GM18502 (cell line): Measurements from ENCODE around the gene ADRB1.

Experiments
- ATAC-seq: cut with Tn5 transposase; IDR thresholded peaks from one replicate; pipeline ENCODE4 v1.9.1; 2021; ENCODE audit warnings: mild to moderate bottlenecking; ENCODE audit not compliant: unreplicated experiment, poor library complexity

Gene ADRB1

DNA sequence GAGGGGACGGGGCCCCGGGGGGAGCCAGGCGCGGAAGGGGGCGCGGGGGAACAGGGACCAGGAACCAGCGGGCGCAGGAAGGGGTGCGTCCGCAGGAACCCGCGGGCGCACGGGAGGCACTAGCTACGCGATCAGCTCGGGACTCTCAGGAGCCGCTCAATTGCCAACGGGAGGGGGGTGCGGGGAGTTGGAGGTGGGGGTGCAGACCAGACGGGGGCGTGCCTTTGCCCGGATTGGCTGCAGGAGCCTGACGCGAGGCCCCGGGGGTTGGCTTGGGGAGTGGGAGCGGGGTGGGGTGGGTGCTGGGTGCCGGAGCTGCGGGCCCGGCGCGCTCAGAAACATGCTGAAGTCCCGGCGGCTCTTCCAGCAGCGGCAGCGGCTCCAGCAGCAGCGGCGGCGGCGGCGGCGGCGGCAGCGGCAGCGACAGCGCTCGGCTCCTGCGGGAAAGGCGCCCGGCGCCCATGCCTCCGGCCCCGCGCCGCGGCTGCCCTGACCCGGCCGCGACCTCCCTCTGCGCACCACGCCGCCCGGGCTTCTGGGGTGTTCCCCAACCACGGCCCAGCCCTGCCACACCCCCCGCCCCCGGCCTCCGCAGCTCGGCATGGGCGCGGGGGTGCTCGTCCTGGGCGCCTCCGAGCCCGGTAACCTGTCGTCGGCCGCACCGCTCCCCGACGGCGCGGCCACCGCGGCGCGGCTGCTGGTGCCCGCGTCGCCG, at the start of gene ADRB1:
TSS of gene ADRB1 (plus strand) at position 335 of the 715 bp plus-strand sequence. CDS start at position 602, 267 bp downstream.
- ATAC-seq, result peak; percentile 55

DNA sequence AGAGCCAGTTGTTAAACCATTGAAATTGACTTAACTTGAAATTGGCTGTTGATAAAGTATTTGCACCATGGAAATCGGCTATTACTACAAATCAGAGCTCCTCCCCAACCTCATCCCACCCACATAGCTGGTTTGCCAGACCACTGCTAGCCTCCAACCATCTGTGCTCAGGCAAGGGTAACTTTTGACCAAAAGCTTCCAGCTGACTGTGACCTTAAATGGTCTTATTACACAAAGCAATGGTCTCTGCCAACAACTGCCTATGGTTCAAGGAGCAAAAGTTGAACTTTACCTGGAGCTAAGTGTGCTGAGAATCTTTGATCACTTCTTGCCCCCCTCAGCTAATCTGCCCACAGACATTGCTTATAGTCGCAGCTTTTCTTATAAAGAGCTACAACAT, 48.5 kb upstream of the ADRB1 start:
- ATAC-seq, result no peak

DNA sequence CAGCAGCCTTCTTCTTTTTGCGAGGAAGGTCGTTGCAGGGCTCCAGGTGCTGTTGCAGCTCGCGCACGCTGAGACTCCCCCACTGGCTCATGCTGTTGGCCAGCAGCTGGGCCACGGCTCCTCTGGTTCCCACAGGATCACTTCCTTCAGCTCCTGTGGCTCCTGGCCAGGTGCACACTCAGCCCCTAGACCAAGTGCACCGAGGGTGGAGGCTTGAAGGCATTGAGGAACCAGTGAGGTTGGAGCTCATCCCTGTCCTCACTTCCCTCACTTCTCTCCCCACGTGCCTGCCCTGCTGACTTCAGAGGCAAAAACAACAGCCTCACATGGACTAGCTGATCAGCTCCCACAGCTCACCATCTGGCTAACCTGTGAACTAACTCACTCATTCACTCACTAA, 46.2 kb upstream of the ADRB1 start:
- no peak for ATAC-seq

DNA sequence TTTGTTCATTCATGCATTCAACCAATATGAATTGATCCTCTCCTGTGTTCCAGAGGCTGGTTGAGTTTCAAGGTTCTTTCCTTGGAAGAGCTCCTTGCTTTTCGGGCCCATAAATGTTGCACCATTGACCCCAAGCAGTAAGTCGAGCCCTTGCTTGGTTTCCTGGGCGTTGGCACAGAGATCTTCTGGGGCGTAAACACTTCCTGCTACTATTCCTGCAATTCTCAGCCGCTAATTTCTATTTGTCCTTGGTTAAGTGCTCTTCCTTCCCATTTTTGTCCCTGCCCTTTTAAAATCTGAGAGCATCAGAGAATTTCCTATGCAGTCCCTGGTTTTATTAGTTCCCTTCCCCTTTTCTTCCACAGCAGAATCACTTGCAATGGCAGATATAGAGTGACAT, 44.1 kb upstream of the ADRB1 start:
- ATAC-seq, result no peak

DNA sequence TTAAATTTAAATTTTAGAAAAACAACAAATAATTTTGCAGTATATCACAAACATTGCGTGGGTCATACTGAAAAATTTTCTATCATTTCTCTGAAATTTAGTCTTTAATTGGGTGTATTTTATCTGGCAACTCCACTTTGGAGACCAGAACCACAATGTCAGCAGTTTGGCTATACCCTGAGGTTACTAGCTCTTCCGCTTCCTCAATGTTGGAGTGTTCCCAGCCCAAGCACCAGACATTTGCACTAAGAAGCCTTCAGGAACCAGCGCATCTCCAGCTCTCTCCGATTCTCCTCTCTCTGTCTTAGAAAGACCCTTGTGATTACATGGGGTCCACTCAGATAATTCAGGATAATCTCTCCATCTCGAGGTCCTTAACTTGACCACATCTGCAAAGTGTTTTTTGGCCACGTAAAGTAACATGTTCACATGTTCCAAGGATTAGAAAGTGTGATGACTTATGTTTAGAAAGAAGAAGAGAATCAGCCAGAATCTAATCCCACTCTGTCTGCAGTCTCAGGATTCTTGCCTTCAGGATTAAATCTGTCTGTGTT, 43.1 kb upstream of the ADRB1 start:
- ATAC-seq, result no peak

DNA sequence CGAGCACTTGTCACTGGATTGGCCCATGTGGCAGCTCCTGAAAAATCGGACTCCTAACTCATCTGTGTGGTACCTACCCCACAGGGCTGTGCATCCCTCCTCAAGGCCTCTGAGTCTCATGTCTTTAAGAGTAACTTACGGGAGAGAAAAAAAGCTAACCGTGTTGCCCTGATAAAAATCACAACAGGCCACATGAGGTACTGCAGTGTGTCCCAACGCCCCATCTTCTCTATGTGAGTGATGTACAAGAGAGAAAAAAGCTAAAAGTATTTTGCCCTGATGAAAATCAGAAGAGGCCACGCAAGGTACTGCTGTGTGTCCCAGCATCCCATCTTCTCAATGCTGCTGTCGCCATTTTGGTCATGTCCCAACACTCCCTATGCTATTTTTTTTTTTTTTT, 41.2 kb upstream of the ADRB1 start:
- ATAC-seq, result no peak

DNA sequence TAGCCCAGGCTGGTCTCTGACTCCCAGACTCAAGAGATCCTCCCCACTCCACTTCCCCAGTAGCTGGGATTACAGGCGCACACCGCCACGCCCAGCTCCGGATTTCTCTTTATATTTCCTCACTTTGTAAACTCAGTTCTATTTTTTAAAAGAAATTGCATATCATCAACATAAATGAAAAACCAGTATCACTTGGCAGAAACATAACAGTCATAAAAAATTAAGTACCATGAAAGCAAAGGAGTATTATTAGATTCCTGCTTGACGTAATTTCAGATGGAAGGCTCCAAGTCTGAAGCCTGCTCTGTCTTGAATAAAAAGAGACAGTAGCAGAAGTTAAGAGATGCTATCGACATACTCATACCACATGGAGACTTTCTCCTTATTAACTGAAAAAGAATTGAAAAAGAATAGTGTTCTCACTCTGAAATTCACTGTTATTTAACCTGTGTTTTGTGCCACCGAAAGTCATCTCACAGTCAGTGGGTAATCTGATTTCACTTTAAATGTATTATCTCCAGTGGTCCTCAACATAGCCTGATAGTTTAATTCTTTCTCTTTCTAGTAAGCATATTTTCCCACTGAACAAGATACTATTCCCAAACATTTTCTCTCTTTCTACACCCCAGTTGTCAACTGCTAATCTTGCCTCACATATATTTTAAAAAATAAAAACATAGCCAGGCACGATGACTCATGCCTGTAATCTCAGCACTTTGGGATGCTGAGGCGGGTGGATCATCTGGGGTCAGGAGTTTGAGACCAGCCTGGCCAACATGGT, 40.3 kb upstream of the ADRB1 start:
- ATAC-seq, result no peak

DNA sequence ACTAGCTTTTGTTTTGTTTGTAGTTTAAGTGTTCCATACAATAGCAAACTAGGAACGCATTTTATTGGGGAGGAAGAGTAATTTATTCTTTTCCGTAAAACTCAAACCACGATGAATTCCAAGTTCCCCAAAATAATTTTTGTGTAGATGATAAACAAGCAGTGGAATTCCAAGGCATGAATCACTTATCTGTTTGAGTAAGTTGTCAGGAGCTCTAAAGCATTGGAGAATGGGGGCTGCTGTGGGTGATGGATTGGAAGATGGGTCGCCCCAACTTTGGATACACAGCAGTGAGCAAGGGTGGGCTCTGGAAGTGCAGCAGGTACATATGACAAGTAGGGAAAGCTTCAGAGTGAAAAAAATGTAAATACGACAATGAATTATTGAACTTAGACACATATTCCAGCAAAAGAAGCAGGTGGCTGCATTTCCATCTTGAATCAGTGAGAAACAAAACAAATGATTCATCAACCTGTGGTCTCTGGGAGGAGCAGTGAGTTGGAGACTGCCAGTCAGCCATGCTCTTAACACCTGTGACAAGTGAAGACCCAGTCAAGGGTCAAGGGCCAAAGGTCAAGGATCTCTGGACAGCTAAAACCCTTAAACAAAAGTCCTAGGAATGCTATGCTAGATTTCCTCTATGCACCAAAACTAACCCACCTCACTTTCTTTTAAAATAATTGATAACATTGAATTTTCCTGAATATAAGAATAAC, 34.2 kb upstream of the ADRB1 start:
- ATAC-seq, result no peak

DNA sequence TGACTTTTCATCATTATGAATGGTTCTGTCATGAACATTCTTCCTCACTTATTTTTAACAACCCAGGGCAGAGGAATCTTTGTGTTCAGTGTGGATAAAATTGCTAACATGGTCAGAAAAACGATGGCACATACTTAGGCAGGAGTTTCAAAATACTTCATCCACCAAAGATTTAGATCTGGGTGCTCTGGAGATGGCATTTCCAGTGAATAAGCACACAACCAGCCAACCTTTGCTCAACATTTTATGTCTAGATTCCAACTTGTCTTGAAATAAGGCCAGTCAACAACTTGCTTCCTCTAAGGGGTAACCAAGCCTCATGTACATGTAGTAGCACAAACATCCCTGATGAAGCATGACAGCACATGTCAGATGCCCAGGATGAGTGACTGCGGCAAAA, 33.4 kb upstream of the ADRB1 start:
- ATAC-seq, result no peak

DNA sequence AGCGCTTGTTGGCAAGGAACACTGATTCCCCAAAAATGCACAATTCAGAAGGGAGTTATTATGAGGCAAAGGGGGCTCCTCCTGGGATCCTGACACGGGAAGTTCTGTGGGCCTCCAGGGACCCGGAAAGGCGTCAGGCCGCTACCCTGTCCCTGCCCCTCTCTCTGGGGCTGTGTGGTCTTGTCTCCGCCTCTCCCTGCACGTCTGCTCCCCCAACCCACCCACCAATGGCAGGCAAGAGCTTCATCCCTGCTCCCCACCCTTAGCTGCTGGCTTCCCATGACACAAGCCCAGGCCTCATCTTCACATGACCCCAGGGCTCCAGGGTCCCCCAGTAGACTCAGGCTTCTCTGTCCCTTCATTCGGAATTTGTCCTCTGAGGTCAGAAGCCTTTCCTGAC, 31.0 kb upstream of the ADRB1 start:
- ATAC-seq, result no peak

DNA sequence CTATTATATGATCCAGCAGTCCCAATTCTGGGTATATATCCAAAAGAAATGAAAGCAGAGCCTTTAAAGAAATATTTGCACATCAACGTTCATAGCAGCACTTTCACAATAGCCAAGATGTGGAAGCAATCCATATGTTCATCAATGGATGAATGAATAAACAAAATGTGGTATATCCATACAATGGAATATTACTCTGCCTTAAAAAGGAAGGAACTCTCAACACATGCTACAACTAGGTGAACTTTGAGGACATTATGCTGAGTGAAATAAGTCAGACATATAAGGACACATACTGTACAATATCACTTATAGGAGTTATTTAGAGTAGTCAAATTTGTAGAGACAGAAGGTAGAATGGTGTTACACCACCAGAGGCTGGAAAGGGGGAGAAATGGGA, 28.0 kb upstream of the ADRB1 start:
- ATAC-seq, result no peak

DNA sequence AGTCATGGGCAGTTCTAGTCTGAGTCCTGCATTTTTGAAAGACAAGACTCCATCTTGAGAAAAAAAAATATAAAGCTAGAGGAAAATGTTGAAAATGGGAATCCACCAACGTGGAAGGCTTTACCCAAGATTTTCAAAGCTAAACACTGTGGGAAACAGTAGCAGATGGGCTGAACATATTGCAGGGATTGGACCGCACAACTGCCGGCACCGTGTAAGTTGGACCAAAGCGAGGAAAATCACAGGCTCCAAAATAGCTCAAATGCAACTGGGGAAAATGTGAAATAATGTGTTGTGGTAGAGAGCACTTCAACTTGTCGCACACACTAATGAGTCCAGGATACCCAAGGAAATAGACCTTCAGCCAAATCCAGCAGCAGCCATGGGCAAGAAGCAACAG, 26.4 kb upstream of the ADRB1 start:
- no peak for ATAC-seq

DNA sequence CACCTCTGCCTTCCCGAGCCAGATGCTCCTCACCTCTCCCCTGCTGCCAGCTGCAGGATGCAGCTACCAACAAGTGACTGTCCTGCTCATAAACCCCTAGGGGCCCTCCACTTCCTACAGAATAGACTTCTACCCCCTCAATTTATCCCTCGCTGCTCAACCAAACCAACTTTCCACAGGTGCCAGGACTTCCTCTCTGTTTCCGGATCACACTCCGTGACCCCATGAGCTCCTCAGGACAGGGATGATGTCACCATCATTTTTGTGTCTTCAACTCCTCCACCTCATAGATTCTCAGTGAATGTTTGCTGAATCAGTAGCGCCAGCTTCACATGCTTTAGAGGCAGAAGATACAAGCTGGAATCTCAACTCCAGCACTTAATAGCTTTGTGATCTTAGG, 25.8 kb upstream of the ADRB1 start:
- ATAC-seq, result no peak

DNA sequence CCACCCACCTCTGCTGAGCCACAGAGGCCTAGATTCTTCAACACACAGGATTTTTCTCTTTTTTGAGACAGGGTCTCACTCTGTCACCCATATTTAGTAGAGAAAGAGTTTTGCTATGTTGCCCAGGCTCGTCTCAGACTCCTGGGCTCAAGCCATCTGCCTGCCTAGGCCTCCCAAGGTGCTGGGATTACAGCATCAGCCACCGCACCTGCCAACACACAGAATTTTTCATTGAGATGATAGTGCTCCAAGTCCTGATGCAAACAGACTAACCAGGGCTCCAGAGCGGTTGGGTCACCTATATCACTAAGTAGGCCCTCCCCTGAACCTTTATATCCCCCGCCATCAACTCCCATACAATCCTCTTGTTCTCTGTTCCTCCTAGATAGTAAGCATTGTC, 24.4 kb upstream of the ADRB1 start:
- ATAC-seq, result no peak

DNA sequence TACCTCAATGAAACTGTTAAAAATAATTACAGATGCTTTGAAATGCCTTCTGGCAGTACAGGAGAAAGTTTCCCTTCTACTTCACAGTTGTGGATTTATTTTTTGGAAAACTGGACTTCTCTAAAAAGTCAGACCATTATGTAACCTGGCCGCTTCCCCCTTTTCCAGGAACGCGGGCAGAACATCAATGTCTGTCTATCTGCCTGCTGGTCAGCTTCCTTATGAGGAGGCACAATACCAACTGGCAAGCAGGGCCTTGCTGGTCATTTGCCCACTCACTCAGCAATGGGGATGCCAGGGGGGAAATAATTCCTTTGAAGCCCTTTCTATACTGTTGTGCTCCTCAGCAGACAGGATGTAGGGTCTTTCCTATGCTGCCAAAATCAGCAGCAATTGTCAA, 22.5 kb upstream of the ADRB1 start:
- ATAC-seq, result no peak

DNA sequence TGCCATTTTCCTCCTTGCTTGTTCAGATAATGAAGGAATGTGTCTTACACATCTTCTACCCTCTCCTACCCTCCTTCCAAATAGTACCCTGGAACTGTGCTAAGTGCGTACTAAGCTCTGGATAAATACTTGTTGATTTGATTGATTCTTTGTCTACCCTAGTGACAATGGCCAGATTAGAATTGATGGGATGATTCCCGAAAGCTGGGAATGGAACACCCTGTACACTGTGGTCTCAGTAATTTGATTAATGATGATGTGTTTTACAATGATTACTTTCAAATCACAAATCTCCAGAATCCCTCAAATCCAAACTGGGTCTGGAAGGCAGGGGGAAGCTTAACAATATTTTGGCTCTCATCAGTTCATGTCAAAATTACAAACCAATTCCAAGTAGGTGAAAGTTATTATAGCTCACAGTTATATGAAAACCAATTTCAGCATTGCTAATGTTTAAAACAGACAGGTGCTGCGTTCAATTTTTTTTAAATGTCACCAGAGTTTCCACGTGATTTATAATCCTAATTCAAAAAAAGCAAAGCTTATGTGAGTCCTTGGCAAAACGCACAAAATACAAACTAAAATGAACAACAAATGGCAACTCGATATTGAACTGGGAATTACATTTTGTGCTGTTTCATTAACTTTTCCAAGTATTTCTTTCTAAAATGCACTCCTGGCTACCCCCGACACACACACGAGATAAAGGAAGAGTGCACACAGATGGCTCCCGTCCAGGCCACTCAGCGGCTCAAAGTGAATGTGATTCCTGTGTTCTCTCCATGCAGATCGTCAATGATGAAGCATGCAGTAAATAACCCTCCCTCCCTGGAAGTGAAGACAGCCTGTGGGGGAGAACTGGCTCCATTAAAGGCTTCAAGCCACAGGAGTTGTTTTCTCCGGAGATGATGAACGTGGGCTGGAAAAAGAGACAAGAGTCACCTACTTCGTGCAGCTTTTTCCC, 21.7 kb upstream of the ADRB1 start:
- no peak for ATAC-seq

DNA sequence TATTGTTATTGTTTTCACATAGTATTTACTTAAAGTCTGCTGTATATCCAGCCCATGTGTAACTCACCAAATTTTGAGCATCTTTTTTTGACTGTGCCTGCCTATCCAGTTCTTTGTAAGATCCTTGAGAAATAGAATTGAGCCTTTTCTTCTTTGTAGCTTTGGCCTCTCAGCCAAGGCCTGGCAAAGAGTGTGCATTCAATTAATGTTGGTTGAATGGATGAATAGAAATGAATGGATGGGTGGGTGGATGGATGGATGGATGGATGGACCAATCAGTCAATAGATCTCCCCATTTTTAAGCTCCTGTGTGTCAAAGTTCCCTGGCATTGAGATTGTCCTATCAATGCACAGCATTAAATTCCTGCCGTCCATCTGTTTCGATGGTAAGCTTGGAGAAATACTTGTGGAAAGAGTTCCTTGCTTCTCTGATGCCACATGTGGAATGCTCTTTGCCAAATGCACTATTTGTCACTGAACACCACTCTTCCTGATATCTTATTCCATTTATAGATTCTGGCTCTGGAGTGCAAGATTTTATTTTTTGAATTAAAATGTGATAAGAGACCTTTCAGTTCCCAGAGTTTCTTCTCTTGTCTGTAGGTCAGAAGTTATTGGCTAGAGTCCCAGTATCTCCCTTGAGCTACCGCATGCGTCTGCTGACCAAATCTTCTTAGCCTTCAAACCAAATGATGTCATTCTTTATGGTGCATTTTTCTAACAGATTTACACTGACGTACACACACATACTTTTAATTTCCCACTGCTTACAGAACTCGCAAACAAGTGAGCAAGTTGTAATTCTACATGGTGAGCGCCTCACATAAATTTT, 20.7 kb upstream of the ADRB1 start:
- no peak for ATAC-seq

DNA sequence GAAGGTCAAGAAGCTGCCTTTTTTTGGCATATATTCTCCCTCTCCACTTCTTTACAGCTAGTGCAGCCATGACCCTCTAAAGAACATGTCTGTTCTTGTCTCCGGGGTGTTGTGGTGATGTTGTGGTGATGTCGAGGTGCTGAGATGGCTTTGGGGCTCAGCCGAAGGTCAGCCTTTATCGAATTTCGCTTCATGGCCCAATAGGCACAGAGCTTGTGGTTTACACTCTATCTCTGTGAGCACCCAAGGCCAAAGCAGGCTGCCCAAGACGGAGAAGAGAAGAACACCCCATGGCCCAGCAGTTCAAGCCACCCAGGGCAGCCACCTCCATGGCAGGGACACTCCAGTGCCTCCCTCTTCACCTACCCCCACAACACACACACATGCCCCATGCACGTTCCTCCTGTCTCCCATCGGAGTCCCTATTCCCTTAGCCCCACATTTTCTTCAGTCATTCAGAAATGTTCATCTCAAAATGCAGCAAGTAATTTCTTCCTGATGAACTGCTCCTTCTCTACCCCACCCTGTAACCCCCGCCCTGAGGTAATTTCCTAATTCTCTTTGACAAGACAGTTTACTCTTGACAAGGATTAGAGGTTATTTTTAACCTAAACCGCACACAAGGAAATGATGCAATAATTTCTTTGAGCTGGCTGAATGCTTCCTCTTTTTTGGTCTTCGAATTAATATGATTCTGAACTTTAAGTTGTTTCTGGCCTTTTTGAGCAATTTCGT, 18.6 kb upstream of the ADRB1 start:
- ATAC-seq, result peak; percentile 78
